Ishikawa (cell line): ENCODE measurements around the gene GADD45B.

ENCODE experiments used
- CEBPB ChIP-seq: IDR thresholded peaks from 2 replicates; pipeline ENCODE4 v1.6.1; 2012
- CREB1 ChIP-seq: IDR thresholded peaks from 2 replicates; pipeline ENCODE4 v1.6.1; 2012; ENCODE audit warnings: low read depth
- EGR1 ChIP-seq: IDR thresholded peaks from 2 replicates; pipeline ENCODE4 v1.6.1; 2012
- EP300 ChIP-seq: IDR thresholded peaks from 2 replicates; pipeline ENCODE4 v1.6.1; 2012; ENCODE audit warnings: borderline replicate concordance
- FOXM1 ChIP-seq: IDR thresholded peaks from 2 replicates; pipeline ENCODE4 v1.6.1; 2012; ENCODE audit warnings: low read depth, borderline replicate concordance
- NFIC ChIP-seq: IDR thresholded peaks from 2 replicates; pipeline ENCODE4 v1.6.1; 2012
- RAD21 ChIP-seq: IDR thresholded peaks from 2 replicates; pipeline ENCODE4 v1.6.1; 2012; ENCODE audit warnings: low read depth
- TAF1 ChIP-seq: IDR thresholded peaks from 2 replicates; pipeline ENCODE4 v1.6.1; 2012; ENCODE audit warnings: low read depth, mild to moderate bottlenecking
- TCF12 ChIP-seq: IDR thresholded peaks from 2 replicates; pipeline ENCODE4 v1.6.1; 2012; ENCODE audit warnings: low read depth
- TEAD4 ChIP-seq: IDR thresholded peaks from 2 replicates; pipeline ENCODE4 v1.6.1; 2012
- YY1 ChIP-seq: IDR thresholded peaks from 2 replicates; pipeline ENCODE4 v1.6.1; 2012; ENCODE audit warnings: low read depth
- ZBTB7A ChIP-seq: IDR thresholded peaks from 2 replicates; pipeline ENCODE4 v1.6.1; 2012; ENCODE audit warnings: low read depth
- TF ChIP-seq, protein P1 (sequence below): IDR thresholded peaks from 2 replicates; pipeline ENCODE4 v1.6.1; 2012
- TF ChIP-seq, protein P2 (sequence below): IDR thresholded peaks from 2 replicates; pipeline ENCODE4 v1.6.1; 2012
- TF ChIP-seq, protein P3 (sequence below): IDR thresholded peaks from 2 replicates; pipeline ENCODE4 v1.6.1; 2012; ENCODE audit warnings: low read depth, mild to moderate bottlenecking

The GADD45B gene

GRCh38 chr19:2479556-2480194, 3.7 kb downstream of the GADD45B start:
- no peak for TF ChIP-seq TCF12
- TF ChIP-seq, protein P1, sequence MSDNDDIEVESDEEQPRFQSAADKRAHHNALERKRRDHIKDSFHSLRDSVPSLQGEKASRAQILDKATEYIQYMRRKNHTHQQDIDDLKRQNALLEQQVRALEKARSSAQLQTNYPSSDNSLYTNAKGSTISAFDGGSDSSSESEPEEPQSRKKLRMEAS, result no peak
- no peak for TF ChIP-seq NFIC
- TF ChIP-seq YY1, result no peak
- TF ChIP-seq, protein P2, sequence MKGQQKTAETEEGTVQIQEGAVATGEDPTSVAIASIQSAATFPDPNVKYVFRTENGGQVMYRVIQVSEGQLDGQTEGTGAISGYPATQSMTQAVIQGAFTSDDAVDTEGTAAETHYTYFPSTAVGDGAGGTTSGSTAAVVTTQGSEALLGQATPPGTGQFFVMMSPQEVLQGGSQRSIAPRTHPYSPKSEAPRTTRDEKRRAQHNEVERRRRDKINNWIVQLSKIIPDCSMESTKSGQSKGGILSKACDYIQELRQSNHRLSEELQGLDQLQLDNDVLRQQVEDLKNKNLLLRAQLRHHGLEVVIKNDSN, result no peak
- no peak for TF ChIP-seq FOXM1
- TF ChIP-seq CREB1, result no peak
- TF ChIP-seq TEAD4, result no peak
- no peak for TF ChIP-seq RAD21
- no peak for TF ChIP-seq EP300
- TF ChIP-seq TAF1, result no peak
- TF ChIP-seq CEBPB, result no peak
- TF ChIP-seq, protein P3, sequence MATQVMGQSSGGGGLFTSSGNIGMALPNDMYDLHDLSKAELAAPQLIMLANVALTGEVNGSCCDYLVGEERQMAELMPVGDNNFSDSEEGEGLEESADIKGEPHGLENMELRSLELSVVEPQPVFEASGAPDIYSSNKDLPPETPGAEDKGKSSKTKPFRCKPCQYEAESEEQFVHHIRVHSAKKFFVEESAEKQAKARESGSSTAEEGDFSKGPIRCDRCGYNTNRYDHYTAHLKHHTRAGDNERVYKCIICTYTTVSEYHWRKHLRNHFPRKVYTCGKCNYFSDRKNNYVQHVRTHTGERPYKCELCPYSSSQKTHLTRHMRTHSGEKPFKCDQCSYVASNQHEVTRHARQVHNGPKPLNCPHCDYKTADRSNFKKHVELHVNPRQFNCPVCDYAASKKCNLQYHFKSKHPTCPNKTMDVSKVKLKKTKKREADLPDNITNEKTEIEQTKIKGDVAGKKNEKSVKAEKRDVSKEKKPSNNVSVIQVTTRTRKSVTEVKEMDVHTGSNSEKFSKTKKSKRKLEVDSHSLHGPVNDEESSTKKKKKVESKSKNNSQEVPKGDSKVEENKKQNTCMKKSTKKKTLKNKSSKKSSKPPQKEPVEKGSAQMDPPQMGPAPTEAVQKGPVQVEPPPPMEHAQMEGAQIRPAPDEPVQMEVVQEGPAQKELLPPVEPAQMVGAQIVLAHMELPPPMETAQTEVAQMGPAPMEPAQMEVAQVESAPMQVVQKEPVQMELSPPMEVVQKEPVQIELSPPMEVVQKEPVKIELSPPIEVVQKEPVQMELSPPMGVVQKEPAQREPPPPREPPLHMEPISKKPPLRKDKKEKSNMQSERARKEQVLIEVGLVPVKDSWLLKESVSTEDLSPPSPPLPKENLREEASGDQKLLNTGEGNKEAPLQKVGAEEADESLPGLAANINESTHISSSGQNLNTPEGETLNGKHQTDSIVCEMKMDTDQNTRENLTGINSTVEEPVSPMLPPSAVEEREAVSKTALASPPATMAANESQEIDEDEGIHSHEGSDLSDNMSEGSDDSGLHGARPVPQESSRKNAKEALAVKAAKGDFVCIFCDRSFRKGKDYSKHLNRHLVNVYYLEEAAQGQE, result no peak
- TF ChIP-seq ZBTB7A, result no peak
- TF ChIP-seq EGR1, result no peak

DNA sequence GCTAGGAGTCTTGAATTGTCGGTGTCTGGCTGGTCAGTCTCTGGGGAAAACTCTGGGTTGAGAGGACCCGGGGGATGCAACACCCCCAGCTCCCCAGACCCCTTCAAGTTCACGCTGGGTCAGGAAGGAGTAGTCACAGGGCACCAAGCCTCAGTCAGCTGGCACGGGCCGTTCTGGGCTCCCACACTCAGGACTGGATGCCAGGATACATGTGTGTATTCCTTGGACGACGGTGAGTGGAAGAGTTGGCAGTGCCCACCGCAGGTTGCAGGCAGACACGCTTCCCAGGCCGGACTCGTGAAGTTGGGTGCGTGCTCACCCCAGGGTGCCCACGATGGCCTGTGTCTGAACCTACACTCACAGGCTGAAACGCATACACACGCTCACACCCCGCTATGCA, 5.5 kb downstream of the GADD45B start:
- TF ChIP-seq RAD21 (no peak), NFIC (no peak), TCF12 (no peak), ZBTB7A (no peak), EGR1 (no peak), TEAD4 (no peak), TAF1 (no peak), YY1 (no peak), CREB1 (no peak), FOXM1 (no peak), EP300 (no peak), CEBPB (no peak)
- TF ChIP-seq, protein P2, result no peak
- TF ChIP-seq, protein P3, result no peak
- TF ChIP-seq, protein P1, result no peak

DNA sequence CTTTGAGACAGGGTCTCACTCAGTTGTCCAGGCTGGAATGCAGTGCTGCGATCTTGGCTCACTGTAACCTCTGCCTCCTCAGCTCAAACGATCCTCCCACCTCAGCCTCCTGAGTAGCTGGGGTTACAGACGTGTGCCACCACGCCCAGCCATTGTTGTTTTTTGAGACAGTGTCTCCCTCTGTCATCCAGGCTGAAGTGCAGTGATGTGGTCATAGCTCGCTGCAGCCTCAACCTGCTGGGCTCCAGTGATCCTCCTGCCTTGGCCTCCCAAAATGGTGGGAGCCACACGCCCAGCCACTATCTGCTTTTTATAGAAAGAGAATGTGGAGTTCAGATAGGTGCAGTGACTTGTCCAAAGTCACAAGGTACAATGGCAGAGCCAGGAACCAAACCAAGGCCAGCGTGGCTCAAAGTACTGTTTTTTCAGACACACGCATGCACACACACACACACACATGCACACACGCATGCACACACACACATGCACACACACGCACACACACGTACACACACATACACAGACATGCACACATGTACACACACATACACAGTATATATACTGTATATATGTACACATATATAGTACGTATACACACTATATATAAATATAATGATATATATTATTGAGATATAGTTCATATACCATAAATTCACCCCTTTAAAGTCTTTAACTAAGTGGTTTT, 6.6 kb downstream of the GADD45B start:
- no peak for TF ChIP-seq EGR1
- TF ChIP-seq CREB1, result no peak
- TF ChIP-seq, protein P2, result no peak
- TF ChIP-seq CEBPB, result no peak
- TF ChIP-seq FOXM1, result no peak

DNA sequence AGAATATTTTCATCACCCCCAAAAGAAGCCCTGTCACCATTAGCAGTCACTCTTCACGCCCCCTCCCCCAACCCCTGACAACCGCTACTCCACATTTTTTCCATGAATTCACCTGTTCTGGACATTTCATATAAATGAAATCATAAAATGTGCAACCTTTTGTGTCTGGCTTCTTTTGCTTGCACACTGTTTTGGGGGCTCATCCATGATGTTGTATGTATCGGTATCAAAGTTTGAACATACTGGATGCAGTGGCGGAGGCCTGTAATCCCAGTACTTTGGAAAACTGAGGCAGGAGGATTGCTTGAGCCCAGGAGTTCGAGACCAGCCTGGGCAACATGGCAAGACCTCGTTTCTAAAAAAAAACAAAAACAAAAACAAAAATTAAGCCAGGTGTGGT, 7.2 kb downstream of the GADD45B start:
- TF ChIP-seq EP300, result no peak
- TF ChIP-seq, protein P2, result no peak
- no peak for TF ChIP-seq TCF12
- TF ChIP-seq CREB1, result no peak
- no peak for TF ChIP-seq EGR1
- no peak for TF ChIP-seq FOXM1
- no peak for TF ChIP-seq RAD21
- TF ChIP-seq ZBTB7A, result no peak
- no peak for TF ChIP-seq CEBPB
- TF ChIP-seq YY1, result no peak
- TF ChIP-seq, protein P1, result no peak
